HL-60 (cell line): ENCODE data around the gene S100A7.

Source experiments
- CTCF ChIP-seq: IDR thresholded peaks from one replicate; pipeline ENCODE4 v1.5.1; 2011; ENCODE audit warnings: low read length, control low read depth, inconsistent platforms; ENCODE audit not compliant: insufficient read depth
- GABPA ChIP-seq: IDR thresholded peaks from 2 replicates; pipeline ENCODE4 v1.6.1; 2012; ENCODE audit warnings: low read depth
- REST ChIP-seq: IDR thresholded peaks from 2 replicates; pipeline ENCODE4 v1.6.1; 2012; ENCODE audit warnings: low read depth; ENCODE audit not compliant: insufficient replicate concordance

GRCh38 chr1:153456396-153456795 lies 4.1 kb downstream of the S100A7 start:
- TF ChIP-seq CTCF (no peak), GABPA (no peak), REST (no peak)
